ENCODE data around the gene KAT7. TPM values are rescaled to one million over a fixed set of nuclear protein-coding genes. Genes with fewer than 3 reads are reported as not detected.

The KAT7 gene
- total RNA-seq, 6 experiments from 2014 or later: 35.3 to 45.5 (median 36.5) TPM

GRCh38 chr17:49878931-49879904, 90.7 kb downstream of the KAT7 start:
- Mint-ChIP-seq H3K9me3 (no peaks in the 10 kb centered on the region), H3K4me1 (ENCODE audit: low read depth) (no peaks in the 10 kb centered on the region), H3K36me3 (ENCODE audit: low read depth) (no peaks in the 10 kb centered on the region), H3K27me3 (ENCODE audit: insufficient read depth) (peaks cover 52% of the 10 kb centered on the region), H3K27ac (no peak overlapping the region), H3K4me3 (no peak overlapping the region)
- TF ChIP-seq CTCF (IDR thresholded peaks at IDR 0.05): no peak
- no peak for DNase-seq

- no peaks in the 10 kb centered on the region for H3K4me1 Mint-ChIP-seq (ENCODE audit: low read depth)
- no peak overlapping the region for H3K4me3 Mint-ChIP-seq
- TF ChIP-seq CTCF (IDR thresholded peaks at IDR 0.05): peak; percentile 97
- no peaks in the 10 kb centered on the region for H3K9me3 Mint-ChIP-seq
- no peaks in the 10 kb centered on the region for H3K36me3 Mint-ChIP-seq (ENCODE audit: low read depth)
- H3K27ac Mint-ChIP-seq: no peak overlapping the region
- peak; percentile 38 for DNase-seq
- peaks cover 51% of the 10 kb centered on the region for H3K27me3 Mint-ChIP-seq (ENCODE audit: insufficient read depth)
Measured at GRCh38 chr17:49880291-49881053, 92.0 kb downstream of the KAT7 start.

GRCh38 chr17:49881054-49881402, 92.5 kb downstream of the KAT7 start:
- Mint-ChIP-seq H3K27me3 (ENCODE audit: insufficient read depth) (peaks cover 54% of the 10 kb centered on the region), H3K4me1 (ENCODE audit: low read depth) (no peaks in the 10 kb centered on the region), H3K36me3 (ENCODE audit: low read depth) (no peaks in the 10 kb centered on the region), H3K4me3 (no peak overlapping the region), H3K9me3 (no peaks in the 10 kb centered on the region), H3K27ac (no peak overlapping the region)
- no peak for TF ChIP-seq CTCF (IDR thresholded peaks at IDR 0.05)
- DNase-seq: no peak

GRCh38 chr17:49882434-49882833, 94.0 kb downstream of the KAT7 start:
- DNase-seq: no peak
- Mint-ChIP-seq H3K27ac (no peak overlapping the region), H3K36me3 (ENCODE audit: low read depth) (no peaks in the 10 kb centered on the region), H3K27me3 (ENCODE audit: insufficient read depth) (peaks cover 66% of the 10 kb centered on the region), H3K4me1 (ENCODE audit: low read depth) (no peaks in the 10 kb centered on the region), H3K4me3 (no peak overlapping the region), H3K9me3 (no peaks in the 10 kb centered on the region)
- TF ChIP-seq CTCF (IDR thresholded peaks at IDR 0.05): no peak

Other genes starting within 250 kb of the KAT7 start
- 1 to 10 TPM in 5 of 6 experiments, under 1 TPM in 1; 0.59 to 2.3 (median 1.5) TPM for gene NXPH3, start 212.8 kb upstream of the KAT7 start, total RNA-seq (2021; fragmentation: NEBNext Ultra II Directional; extraction: Animal tissue kit (Norgen Biotek cat#: 25700))
- gene SPOP, start 110.6 kb upstream of the KAT7 start, total RNA-seq (2021; fragmentation: NEBNext Ultra II Directional; extraction: Animal tissue kit (Norgen Biotek cat#: 25700)): 10 to 100 TPM; 53.2 to 60.6 (median 55.6) TPM
- 100 to 1,000 TPM in 2 of 6 experiments, 10 to 100 TPM in 4; 78.2 to 117 (median 88.4) TPM for gene SLC35B1, start 80.7 kb upstream of the KAT7 start, total RNA-seq (2021; fragmentation: NEBNext Ultra II Directional; extraction: Animal tissue kit (Norgen Biotek cat#: 25700))
- 1 to 10 TPM in 1 of 6 experiments, under 1 TPM in 5; 0.23 to 1.1 (median 0.57) TPM for gene FAM117A, start 24.6 kb upstream of the KAT7 start, total RNA-seq (2021; fragmentation: NEBNext Ultra II Directional; extraction: Animal tissue kit (Norgen Biotek cat#: 25700))
- gene TAC4, start 59.4 kb downstream of the KAT7 start, total RNA-seq (2021; fragmentation: NEBNext Ultra II Directional; extraction: Animal tissue kit (Norgen Biotek cat#: 25700)): not detected
- gene DLX4, start 180.5 kb downstream of the KAT7 start, total RNA-seq (2021; fragmentation: NEBNext Ultra II Directional; extraction: Animal tissue kit (Norgen Biotek cat#: 25700)): not detected
- not detected for gene DLX3, start 206.5 kb downstream of the KAT7 start, total RNA-seq (2021; fragmentation: NEBNext Ultra II Directional; extraction: Animal tissue kit (Norgen Biotek cat#: 25700))

Data from HFFc6 (cell line).